GM18520 (cell line): ENCODE results near the gene TGIF1.
A peak's percentile ranks its signal among the peaks of the same experiment; 100 is the strongest.

Experiments
- ATAC-seq: cut with Tn5 transposase; IDR thresholded peaks from one replicate; pipeline ENCODE4 v1.9.1; 2021; ENCODE audit not compliant: unreplicated experiment

TGIF1 gene

GRCh38 chr18:3429121-3429520 is 20.9 kb upstream of the TGIF1 start:
- no peak for ATAC-seq

- ATAC-seq: no peak
Observed at GRCh38 chr18:3434685-3435084, 15.3 kb upstream of the TGIF1 start.

- ATAC-seq: no peak
Observed at GRCh38 chr18:3440341-3440740, 9.6 kb upstream of the TGIF1 start.

GRCh38 chr18:3441290-3441689 is 8.7 kb upstream of the TGIF1 start:
- no peak for ATAC-seq

GRCh38 chr18:3442919-3443318 is 7.1 kb upstream of the TGIF1 start:
- ATAC-seq: no peak

- ATAC-seq: no peak
Observed at GRCh38 chr18:3444296-3444695, 5.7 kb upstream of the TGIF1 start.

- no peak for ATAC-seq
Observed at GRCh38 chr18:3444954-3445353, 5.0 kb upstream of the TGIF1 start.

GRCh38 chr18:3447068-3447894 is 2.7 kb upstream of the TGIF1 start:
- ATAC-seq: no peak

GRCh38 chr18:3447895-3448837 is 1.8 kb upstream of the TGIF1 start:
- peak; percentile 69 for ATAC-seq

GRCh38 chr18:3448838-3449511 is 997 bp upstream of the TGIF1 start:
- peak; percentile 30 for ATAC-seq

- no peak for ATAC-seq
Observed at GRCh38 chr18:3449512-3450011, 410 bp upstream of the TGIF1 start.

GRCh38 chr18:3450799-3451182 is 819 bp downstream of the TGIF1 start:
- no peak for ATAC-seq

GRCh38 chr18:3451183-3451988 is 1.4 kb downstream of the TGIF1 start:
- ATAC-seq: no peak

GRCh38 chr18:3451989-3452749 is 2.2 kb downstream of the TGIF1 start:
- no peak for ATAC-seq

- no peak for ATAC-seq
Observed at GRCh38 chr18:3452750-3453539, 3.0 kb downstream of the TGIF1 start.

- ATAC-seq: no peak
Observed at GRCh38 chr18:3453540-3454364, 3.8 kb downstream of the TGIF1 start.

GRCh38 chr18:3454365-3455089 is 4.6 kb downstream of the TGIF1 start:
- ATAC-seq: no peak
